Epithelial cell of esophagus (primary cell): ENCODE data around the gene STK38.

Experiments used
- DNase-seq: peaks from one replicate; pipeline ENCODE4 v3.0.0; 2010; ENCODE audit warnings: low read depth
- H3K4me3 ChIP-seq: 2 replicates; pipeline ENCODE4 v1.5.1; 2011; ENCODE audit warnings: mild to moderate bottlenecking, low read length, control low read depth
- TF ChIP-seq, protein P1 (sequence below): IDR thresholded peaks from 2 replicates; pipeline ENCODE4 v1.5.1; 2011; ENCODE audit warnings: low read depth, mild to moderate bottlenecking, low read length, control low read depth, inconsistent platforms; ENCODE audit not compliant: insufficient read depth; ENCODE audit errors: missing control alignments

The STK38 gene

DNA sequence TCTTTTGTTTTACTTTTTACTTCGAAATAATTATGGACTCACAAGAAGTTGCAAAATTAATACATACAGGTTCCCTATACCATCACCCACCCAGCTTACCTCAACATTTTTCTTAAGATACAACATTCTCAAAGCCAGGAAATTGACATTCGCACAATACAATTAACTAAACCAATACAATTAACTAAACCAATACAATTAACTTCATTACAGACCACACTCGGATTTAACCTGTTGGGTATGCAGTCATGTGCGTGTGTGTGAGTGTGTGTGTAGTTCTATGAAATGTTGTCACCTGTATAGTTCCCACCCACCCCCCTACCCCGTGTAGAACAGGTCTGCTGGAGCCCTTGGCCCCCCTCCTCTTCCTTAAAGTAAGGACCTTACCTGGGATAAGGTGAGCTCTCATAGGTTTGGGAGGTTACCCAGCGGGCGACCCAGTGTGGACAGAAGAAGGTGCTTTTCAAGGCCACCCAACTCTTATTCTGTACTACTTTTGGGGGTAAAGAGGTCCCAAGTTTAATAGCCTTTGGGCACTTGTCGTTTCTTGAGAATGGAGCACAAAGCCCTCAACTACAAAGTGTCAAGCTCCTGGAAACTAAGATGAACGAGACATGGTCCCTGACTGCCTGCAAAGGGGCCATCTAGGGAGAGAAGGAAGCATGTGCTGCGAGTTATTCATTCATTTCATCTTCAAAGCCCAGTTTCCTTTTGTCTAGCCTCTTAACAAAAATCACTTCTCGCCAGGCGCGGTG lies 544 bp upstream of the STK38 start:
- H3K4me3 ChIP-seq = no peak overlapping the region
- no peak for DNase-seq
- TF ChIP-seq, protein P1, sequence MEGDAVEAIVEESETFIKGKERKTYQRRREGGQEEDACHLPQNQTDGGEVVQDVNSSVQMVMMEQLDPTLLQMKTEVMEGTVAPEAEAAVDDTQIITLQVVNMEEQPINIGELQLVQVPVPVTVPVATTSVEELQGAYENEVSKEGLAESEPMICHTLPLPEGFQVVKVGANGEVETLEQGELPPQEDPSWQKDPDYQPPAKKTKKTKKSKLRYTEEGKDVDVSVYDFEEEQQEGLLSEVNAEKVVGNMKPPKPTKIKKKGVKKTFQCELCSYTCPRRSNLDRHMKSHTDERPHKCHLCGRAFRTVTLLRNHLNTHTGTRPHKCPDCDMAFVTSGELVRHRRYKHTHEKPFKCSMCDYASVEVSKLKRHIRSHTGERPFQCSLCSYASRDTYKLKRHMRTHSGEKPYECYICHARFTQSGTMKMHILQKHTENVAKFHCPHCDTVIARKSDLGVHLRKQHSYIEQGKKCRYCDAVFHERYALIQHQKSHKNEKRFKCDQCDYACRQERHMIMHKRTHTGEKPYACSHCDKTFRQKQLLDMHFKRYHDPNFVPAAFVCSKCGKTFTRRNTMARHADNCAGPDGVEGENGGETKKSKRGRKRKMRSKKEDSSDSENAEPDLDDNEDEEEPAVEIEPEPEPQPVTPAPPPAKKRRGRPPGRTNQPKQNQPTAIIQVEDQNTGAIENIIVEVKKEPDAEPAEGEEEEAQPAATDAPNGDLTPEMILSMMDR = no peak

GRCh38 chr6:36546308-36546919 lies 865 bp downstream of the STK38 start:
- peak overlapping the region; percentile 98 for H3K4me3 ChIP-seq
- TF ChIP-seq, protein P1 = no peak
- peak; percentile 13 for DNase-seq

DNA sequence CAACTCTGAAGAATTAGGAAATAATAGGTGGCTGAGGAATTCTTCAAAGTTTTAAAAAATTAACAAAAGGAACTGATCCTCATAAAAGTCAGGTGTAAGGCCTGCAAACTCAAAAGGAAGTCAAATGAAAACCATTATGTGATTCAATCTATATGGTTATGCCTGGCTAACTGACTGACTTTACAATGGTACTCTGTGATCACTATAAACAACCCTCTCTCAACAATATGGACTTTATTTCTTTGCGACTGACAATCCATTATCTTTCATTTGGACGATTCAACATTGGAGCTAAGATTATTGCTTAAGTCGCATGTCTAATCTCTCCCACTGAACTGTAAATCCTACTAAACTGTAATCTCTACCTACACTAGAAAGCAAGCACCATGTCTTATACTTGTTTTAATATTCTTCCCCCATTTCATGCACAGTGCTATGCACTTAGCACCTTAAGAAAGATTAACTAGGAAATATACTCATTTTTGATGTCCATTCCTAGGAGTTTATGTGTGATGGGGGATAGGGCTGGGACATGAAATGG lies 1.4 kb downstream of the STK38 start:
- peak overlapping the region; percentile 98 for H3K4me3 ChIP-seq
- no peak for DNase-seq

DNA sequence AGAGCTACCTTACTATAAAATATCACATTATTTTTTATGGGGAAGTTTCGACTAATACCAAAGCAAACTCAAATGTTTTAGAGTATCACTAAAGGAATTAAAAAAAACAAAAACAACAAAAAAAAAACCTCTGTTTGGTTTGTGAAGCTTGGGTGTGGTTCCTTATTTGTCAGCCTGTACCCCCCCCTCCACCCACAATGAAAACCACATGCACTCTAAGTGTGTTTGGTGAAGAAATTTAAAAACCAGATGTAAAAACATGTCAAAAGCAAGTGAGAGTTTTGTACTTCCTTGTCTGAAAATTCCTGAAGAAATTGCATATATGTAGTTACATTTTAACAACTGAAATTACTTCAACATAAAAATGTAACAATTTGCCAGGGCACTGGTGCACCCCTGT lies 3.1 kb downstream of the STK38 start:
- no peak for DNase-seq
- TF ChIP-seq, protein P1 = no peak
- no peak overlapping the region for H3K4me3 ChIP-seq

More for the DNA sequence above, 1.4 kb downstream of the STK38 start:
- TF ChIP-seq, protein P1 = no peak

DNA sequence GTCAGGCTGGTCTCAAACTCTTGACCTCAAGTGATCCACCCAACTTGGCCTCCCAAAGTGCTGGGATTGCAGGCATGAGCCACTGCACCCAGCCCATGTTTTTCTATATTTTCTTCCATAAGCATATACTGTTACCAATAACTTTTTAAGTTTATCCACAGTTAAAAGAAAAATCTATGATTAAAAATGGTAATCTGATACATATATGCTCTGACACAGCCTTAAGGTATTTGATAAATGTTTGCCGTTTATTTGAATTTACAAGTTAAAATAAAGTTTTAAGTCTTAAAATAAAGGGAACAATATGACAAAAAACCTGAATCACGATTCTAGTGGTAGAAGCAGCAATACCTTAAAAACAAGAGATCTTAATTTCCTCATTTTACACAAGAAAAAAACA lies 5.2 kb downstream of the STK38 start:
- no peak for DNase-seq
- no peak overlapping the region for H3K4me3 ChIP-seq
- TF ChIP-seq, protein P1 = no peak

- H3K4me3 ChIP-seq = no peak overlapping the region
- DNase-seq = no peak
- TF ChIP-seq, protein P1 = peak; percentile 8
Measured at GRCh38 chr6:36539814-36540568, 7.3 kb downstream of the STK38 start.
